ENCODE results near the gene SPINT1. TPM values are rescaled to one million over a fixed set of nuclear protein-coding genes. Genes with fewer than 3 reads are reported as not detected.

SPINT1 gene
- total and polyA plus RNA-seq, 2 of the 13 experiments (the other 11 are each of a cell fraction or from before 2014, with no cell fraction given) = 0.49 to 2.5 TPM

DNA sequence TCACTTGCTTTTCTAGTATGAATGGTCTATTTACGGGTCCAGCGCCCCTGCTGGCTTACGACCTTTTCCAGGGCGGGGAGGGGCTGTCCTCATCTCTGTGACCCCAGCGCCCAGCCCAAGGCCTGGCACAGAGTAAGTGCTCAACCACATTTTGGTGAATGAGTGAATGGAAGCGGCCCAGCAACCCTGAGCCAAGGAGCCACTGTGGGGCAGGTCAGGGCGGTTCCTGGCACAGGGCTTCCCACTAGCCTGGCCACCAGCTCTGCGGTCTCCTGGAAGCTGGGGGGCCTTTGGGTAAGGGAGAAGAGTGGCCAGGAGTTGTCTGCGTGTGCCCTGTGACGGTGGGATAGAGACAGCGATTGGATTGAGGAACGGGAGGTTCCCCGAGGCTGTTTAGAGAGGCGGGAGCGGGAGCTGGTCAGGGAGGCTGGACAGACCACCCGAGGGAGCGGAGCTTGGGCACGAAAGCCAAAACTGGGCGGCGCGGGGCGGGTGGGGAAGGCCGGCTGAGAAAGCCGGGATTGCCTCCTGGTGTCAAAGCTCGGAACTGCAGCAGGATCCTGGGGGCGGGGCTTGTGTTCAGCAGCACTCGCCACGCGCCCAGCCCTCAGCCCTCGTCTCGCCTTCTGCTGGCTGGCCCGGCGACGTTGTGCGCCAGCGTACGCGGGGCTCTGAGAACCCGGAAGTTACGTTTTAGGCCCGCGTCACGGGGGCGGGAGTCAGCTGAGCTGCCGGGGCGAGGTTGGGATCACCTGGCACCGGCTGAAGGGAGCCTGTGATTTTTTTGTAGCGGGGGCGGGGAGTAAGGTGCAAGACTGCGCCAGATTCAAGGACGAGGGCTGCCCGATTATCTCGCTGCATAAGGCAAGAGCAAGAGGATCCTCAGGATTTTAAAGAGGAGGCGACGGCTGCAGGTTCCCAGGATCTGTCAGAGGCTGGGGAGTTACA lies 50.2 kb downstream of the SPINT1 start, which contains the start of gene VPS18 (continued):
- TF ChIP-seq GTF2F1 (IDR thresholded peaks at IDR 0.05; ENCODE audit: low read length) (no peak), NCOA2 (CRISPR knock-in tag; IDR thresholded peaks at IDR 0.05) (no peak; the same call in 1 of the 2 replicates), THYN1 (CRISPR knock-in tag; IDR thresholded peaks at IDR 0.05; ENCODE audit: borderline replicate concordance, low read depth) (no peak), ZNF775 (CRISPR knock-in tag; IDR thresholded peaks at IDR 0.05; ENCODE audit: borderline replicate concordance) (no peak), THRA (CRISPR knock-in tag; IDR thresholded peaks at IDR 0.05; ENCODE audit: borderline replicate concordance) (no peak), NR2C2 (CRISPR knock-in tag; IDR thresholded peaks at IDR 0.05; ENCODE audit: borderline replicate concordance) (peak; percentile 72), PAX8 (CRISPR knock-in tag; IDR thresholded peaks at IDR 0.05; ENCODE audit: borderline replicate concordance) (peak; percentile 56; the same call in 1 of the 2 replicates), ZNF549 (CRISPR knock-in tag; IDR thresholded peaks at IDR 0.05) (no peak), TCF12 (IDR thresholded peaks at IDR 0.05) (no peak), TCF12 (CRISPR knock-in tag; IDR thresholded peaks at IDR 0.05) (0 out of 2 replicates have a peak, but pooled peaks have one; percentile 4), THAP7 (CRISPR knock-in tag; IDR thresholded peaks at IDR 0.05) (peak; percentile 10; the same call in 1 of the 2 replicates), RFX3 (CRISPR knock-in tag; IDR thresholded peaks at IDR 0.05) (no peak), ZNF570 (CRISPR knock-in tag; IDR thresholded peaks at IDR 0.05; ENCODE audit: borderline replicate concordance) (no peak), ZBTB25 (CRISPR knock-in tag; IDR thresholded peaks at IDR 0.05) (no peak), TRIM24 (CRISPR knock-in tag; IDR thresholded peaks at IDR 0.05) (no peak), ZNF333 (CRISPR knock-in tag; IDR thresholded peaks at IDR 0.05; ENCODE audit: borderline replicate concordance) (0 out of 2 replicates have a peak, but pooled peaks have one; percentile 41), ZNF543 (CRISPR knock-in tag; IDR thresholded peaks at IDR 0.05) (no peak; the same call in 1 of the 2 replicates), ZNF572 (CRISPR knock-in tag; IDR thresholded peaks at IDR 0.05) (no peak; the same call in 1 of the 2 replicates), GTF3A (CRISPR knock-in tag; conservative IDR thresholded peaks at IDR 0.05) (0 out of 2 replicates have a peak, but pooled peaks have one; percentile 34)
- TF ChIP-seq, protein P1, sequence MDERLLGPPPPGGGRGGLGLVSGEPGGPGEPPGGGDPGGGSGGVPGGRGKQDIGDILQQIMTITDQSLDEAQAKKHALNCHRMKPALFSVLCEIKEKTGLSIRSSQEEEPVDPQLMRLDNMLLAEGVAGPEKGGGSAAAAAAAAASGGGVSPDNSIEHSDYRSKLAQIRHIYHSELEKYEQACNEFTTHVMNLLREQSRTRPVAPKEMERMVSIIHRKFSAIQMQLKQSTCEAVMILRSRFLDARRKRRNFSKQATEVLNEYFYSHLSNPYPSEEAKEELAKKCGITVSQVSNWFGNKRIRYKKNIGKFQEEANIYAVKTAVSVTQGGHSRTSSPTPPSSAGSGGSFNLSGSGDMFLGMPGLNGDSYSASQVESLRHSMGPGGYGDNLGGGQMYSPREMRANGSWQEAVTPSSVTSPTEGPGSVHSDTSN (CRISPR knock-in tag; IDR thresholded peaks at IDR 0.05) = no peak
- TF ChIP-seq, protein P2, sequence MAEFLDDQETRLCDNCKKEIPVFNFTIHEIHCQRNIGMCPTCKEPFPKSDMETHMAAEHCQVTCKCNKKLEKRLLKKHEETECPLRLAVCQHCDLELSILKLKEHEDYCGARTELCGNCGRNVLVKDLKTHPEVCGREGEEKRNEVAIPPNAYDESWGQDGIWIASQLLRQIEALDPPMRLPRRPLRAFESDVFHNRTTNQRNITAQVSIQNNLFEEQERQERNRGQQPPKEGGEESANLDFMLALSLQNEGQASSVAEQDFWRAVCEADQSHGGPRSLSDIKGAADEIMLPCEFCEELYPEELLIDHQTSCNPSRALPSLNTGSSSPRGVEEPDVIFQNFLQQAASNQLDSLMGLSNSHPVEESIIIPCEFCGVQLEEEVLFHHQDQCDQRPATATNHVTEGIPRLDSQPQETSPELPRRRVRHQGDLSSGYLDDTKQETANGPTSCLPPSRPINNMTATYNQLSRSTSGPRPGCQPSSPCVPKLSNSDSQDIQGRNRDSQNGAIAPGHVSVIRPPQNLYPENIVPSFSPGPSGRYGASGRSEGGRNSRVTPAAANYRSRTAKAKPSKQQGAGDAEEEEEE (CRISPR knock-in tag; IDR thresholded peaks at IDR 0.05; ENCODE audit: borderline replicate concordance) = no peak
